SU-DHL-6 (cell line): Measurements from ENCODE around the gene KLHL1.
A peak's percentile ranks its signal among the peaks of the same experiment; 100 is the strongest.

Experiments used
- H2AFZ ChIP-seq: fragments of 200-600 bp; sonication (generic); 2 replicates; pipeline ENCODE4 v1.6.1; 2014; ENCODE audit warnings: low read depth, mild to moderate bottlenecking, moderate library complexity, mixed read lengths, antibody characterized with exemption, low read length; ENCODE audit not compliant: severe bottlenecking
- H3F3A ChIP-seq: fragments of 200-600 bp; shearing (Covaris generic); 2 replicates; pipeline ENCODE4 v1.6.0; 2016; ENCODE audit warnings: antibody characterized with exemption, mild to moderate bottlenecking; ENCODE audit not compliant: insufficient read depth
- H3K27ac ChIP-seq: fragments of 200-600 bp; sonication (generic); 2 replicates; pipeline ENCODE4 v1.5.1; 2016; ENCODE audit warnings: low read depth, mild to moderate bottlenecking, low read length, moderate library complexity, mixed read lengths
- H3K27me3 ChIP-seq: fragments of 200-600 bp; sonication (generic), shearing (Covaris generic); 2 replicates; pipeline ENCODE4 v1.6.0; 2014; ENCODE audit warnings: mild to moderate bottlenecking, low read length
- H3K36me3 ChIP-seq: fragments of 200-600 bp; sonication (generic); 2 replicates; pipeline ENCODE4 v1.6.1; 2014; ENCODE audit warnings: mild to moderate bottlenecking, low read length, mixed read lengths
- H3K4me2 ChIP-seq: fragments of 300-600, 200-600 bp; shearing (Covaris generic), sonication (generic); 2 replicates; pipeline ENCODE4 v1.6.0; 2014; ENCODE audit warnings: low read length, low read depth, mild to moderate bottlenecking; ENCODE audit not compliant: poor library complexity, severe bottlenecking
- H3K4me3 ChIP-seq: fragments of 200-600 bp; sonication (generic); 2 replicates; pipeline ENCODE4 v1.5.1; 2014; ENCODE audit warnings: antibody characterized with exemption, low read length, mild to moderate bottlenecking, mixed read lengths; ENCODE audit not compliant: insufficient read depth, poor library complexity, severe bottlenecking
- H3K79me2 ChIP-seq: fragments of 200-600 bp; sonication (generic); 2 replicates; pipeline ENCODE4 v1.6.1; 2014; ENCODE audit warnings: mild to moderate bottlenecking, low read length, moderate library complexity; ENCODE audit not compliant: insufficient read depth
- H3K9ac ChIP-seq: fragments of 200-600 bp; sonication (generic); 2 replicates; pipeline ENCODE4 v1.7.0; 2014; ENCODE audit warnings: mild to moderate bottlenecking, low read length
- H3K9me2 ChIP-seq: fragments of 200-600 bp; sonication (generic); replicated peaks from 2 replicates; pipeline ENCODE4 v1.6.1; 2014; ENCODE audit warnings: low read length; ENCODE audit not compliant: insufficient read depth
- H3K9me3 ChIP-seq: fragments of 200-600 bp; sonication (generic); 2 replicates; pipeline ENCODE4 v1.6.1; 2014; ENCODE audit warnings: low read length, mixed read lengths; ENCODE audit not compliant: insufficient read depth
- H4K20me1 ChIP-seq: fragments of 200-600 bp; sonication (generic); 2 replicates; pipeline ENCODE4 v1.6.1; 2014; ENCODE audit warnings: low read depth, mild to moderate bottlenecking, antibody characterized with exemption, low read length, moderate library complexity, mixed read lengths
- CTCF ChIP-seq: fragments of 200-600 bp; sonication (generic); IDR thresholded peaks from one replicate; pipeline ENCODE4 v1.5.1; 2017; ENCODE audit warnings: antibody characterized with exemption, mild to moderate bottlenecking, low read length, moderate library complexity; ENCODE audit not compliant: insufficient read depth, poor library complexity, severe bottlenecking
- EZH2phosphoT487 ChIP-seq: fragments of 200-600 bp; sonication (generic), shearing (Covaris generic); conservative IDR thresholded peaks from 2 replicates; pipeline ENCODE4 v1.6.1; 2018; ENCODE audit warnings: mild to moderate bottlenecking, antibody characterized with exemption, low read length, moderate library complexity, mixed read lengths

The KLHL1 gene

GRCh38 chr13:69950160-69950559 lies 158.1 kb downstream of the KLHL1 start:
- Histone ChIP-seq H3K9me3 (no peaks in the 10 kb centered on the region; the same call in 1 of the 2 replicates), H3K27ac (no peak overlapping the region), H3K9ac (no peak overlapping the region), H3K27me3 (no peaks in the 10 kb centered on the region), H4K20me1 (no peaks in the 10 kb centered on the region), H3K36me3 (no peaks in the 10 kb centered on the region), H3F3A (no peaks in the 10 kb centered on the region), H3K79me2 (no peaks in the 10 kb centered on the region), H3K4me3 (no peak overlapping the region), H3K9me2 (no peaks in the 10 kb centered on the region), H2AFZ (peak overlapping the region; percentile 32), H3K4me2 (no peak overlapping the region)
- TF ChIP-seq EZH2phosphoT487: no peak
- no peak for TF ChIP-seq CTCF

GRCh38 chr13:69948016-69948415 lies 160.2 kb downstream of the KLHL1 start:
- Histone ChIP-seq H3F3A (no peaks in the 10 kb centered on the region), H3K4me2 (peak overlapping the region; percentile 85), H3K4me3 (peak overlapping the region; percentile 41), H4K20me1 (no peaks in the 10 kb centered on the region), H3K9ac (0 out of 2 replicates have a peak overlapping the region, but pooled peaks have one; percentile 22), H2AFZ (peak overlapping the region; percentile 98), H3K79me2 (no peaks in the 10 kb centered on the region), H3K27ac (peak overlapping the region; percentile 68), H3K27me3 (no peaks in the 10 kb centered on the region), H3K9me3 (no peaks in the 10 kb centered on the region; the same call in 1 of the 2 replicates), H3K9me2 (no peaks in the 10 kb centered on the region), H3K36me3 (no peaks in the 10 kb centered on the region)
- no peak for TF ChIP-seq CTCF
- no peak for TF ChIP-seq EZH2phosphoT487

DNA sequence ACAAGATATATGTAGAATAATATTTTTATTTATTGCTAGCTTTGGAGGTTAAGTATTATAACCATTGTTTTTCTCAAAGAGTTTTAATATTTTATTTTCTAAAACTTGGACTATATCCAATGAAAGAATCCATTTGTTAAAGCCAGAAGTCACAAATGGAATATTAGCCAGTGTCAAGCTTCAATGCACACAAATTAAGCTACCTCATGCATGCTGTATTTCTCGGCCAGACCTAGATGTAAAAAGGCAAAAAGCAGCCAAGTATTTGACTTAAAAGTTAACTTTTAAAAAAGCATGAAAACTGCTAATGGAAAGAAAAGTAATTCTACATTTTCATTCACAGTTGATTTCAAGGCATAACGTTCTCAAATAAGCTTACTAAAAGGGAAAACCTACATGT lies 160.7 kb downstream of the KLHL1 start:
- Histone ChIP-seq H3K9me3 (no peaks in the 10 kb centered on the region; the same call in 1 of the 2 replicates), H4K20me1 (no peaks in the 10 kb centered on the region), H3K27ac (peak overlapping the region; percentile 68), H3K9me2 (no peaks in the 10 kb centered on the region), H2AFZ (peak overlapping the region; percentile 98), H3K79me2 (no peaks in the 10 kb centered on the region), H3K27me3 (no peaks in the 10 kb centered on the region), H3K36me3 (no peaks in the 10 kb centered on the region), H3K4me2 (peak overlapping the region; percentile 85), H3F3A (no peaks in the 10 kb centered on the region), H3K4me3 (peak overlapping the region; percentile 41), H3K9ac (0 out of 2 replicates have a peak overlapping the region, but pooled peaks have one; percentile 22)
- TF ChIP-seq CTCF (no peak), EZH2phosphoT487 (no peak)

DNA sequence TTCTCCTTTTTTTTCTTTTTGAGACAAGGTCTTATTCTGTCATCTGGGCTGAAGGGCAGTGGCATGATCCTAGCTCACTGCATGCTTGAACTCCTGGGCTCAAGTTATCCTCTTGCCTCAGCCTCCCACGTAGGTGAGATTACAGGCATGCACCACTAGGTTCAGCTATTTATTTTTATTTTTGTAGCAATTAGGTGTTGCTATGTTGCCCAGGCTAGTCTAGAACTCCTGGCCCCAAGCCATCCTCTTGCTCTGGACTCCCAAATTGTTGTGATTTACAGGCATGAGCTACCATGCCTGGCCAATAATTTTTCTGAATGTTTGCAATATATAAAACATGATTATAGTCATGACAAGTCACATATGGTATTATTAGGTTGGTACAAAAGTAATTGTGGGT lies 161.7 kb downstream of the KLHL1 start:
- Histone ChIP-seq H3F3A (no peaks in the 10 kb centered on the region), H3K4me2 (no peak overlapping the region), H3K36me3 (no peaks in the 10 kb centered on the region), H3K9me2 (no peaks in the 10 kb centered on the region), H3K4me3 (no peak overlapping the region), H2AFZ (no peak overlapping the region), H3K79me2 (no peaks in the 10 kb centered on the region), H3K27me3 (no peaks in the 10 kb centered on the region), H3K9ac (no peak overlapping the region), H3K27ac (no peak overlapping the region), H3K9me3 (no peaks in the 10 kb centered on the region; the same call in 1 of the 2 replicates), H4K20me1 (no peaks in the 10 kb centered on the region)
- TF ChIP-seq CTCF (no peak), EZH2phosphoT487 (no peak)
